ENCODE measurements around the gene GDE1. TPM values are rescaled to one million over a fixed set of nuclear protein-coding genes. Genes with fewer than 3 reads are reported as not detected.
A peak's percentile ranks its signal among the peaks of the same experiment; 100 is the strongest.

GDE1 gene
- total and polyA plus RNA-seq, 9 donors, result 39.4 to 56.0 (median 50.1) TPM

DNA sequence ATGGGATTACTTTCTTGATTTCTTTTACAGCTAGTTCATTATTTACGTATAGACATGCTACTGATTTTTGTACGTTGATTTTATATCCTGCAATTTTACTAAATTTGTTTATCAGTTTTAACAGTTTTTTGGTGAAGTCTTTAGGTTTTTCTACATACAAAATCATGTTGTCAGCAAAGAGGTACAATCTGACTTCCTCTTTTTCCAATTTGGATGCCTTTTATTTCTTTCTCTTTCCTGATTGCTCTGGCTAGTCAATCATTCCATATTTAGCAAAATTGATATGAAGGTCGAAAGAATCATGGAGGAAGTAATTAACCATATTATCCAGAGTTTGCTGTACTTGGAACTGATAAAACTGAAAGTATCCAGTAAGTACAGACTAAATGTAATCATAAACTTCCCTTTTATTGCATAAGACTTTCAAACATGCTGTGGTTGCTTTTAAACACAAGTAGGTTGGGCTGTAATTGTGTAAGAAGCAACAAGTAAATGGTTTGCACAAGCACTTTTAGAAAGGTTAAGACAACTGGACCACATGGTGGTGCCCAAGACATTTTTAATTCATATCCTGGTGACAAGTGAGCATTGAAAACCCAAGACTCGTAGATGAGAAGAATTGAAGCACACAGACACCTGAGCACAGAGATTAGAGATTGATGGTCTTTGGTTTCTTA is 8.4 kb downstream of the GDE1 start:
- Histone ChIP-seq H3K4me1 (ENCODE audit: control insufficient read depth, insufficient read depth, low read length) (no peaks in the 10 kb centered on the region), H3K27ac (ENCODE audit: low read length) (no peak overlapping the region), H3K27me3 (ENCODE audit: control insufficient read depth, insufficient read depth, low read length) (no peaks in the 10 kb centered on the region), H3K4me3 (ENCODE audit: low read length) (no peak overlapping the region), H3K9me3 (replicated peaks; ENCODE audit: control insufficient read depth, low read depth, low read length) (no peaks in the 10 kb centered on the region), H3K36me3 (ENCODE audit: control insufficient read depth, insufficient read depth, low read length) (peaks cover 3% of the 10 kb centered on the region)
- peak; percentile 57 for DNase-seq
- no CpG with 5 or more reads among the region's 4 CpGs for WGBS (ENCODE audit: insufficient coverage)

DNA sequence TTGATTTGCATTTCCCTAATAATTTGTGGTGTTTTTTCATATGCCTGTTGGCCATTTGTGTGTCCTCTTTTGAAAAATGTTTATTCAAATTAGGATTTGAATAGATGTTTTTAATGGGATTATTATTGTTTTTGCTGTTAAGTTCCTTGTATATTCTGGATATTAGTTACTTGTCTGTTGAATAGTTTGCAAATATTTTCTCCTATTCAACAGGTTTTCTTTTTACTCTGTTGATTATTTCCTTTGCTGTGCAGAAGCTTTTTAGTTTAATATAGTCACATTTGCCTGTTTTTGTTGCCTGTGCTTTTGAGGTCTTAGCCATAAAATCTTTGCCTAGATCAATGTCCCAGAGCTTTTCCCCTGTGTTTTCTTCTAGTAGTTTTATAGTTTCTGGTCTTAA is 9.6 kb downstream of the GDE1 start:
- H3K9me3 ChIP-seq (replicated peaks; ENCODE audit: control insufficient read depth, low read depth, low read length), result no peaks in the 10 kb centered on the region
- no peaks in the 10 kb centered on the region for H3K27me3 ChIP-seq (ENCODE audit: control insufficient read depth, insufficient read depth, low read length)
- no peak overlapping the region for H3K27ac ChIP-seq (ENCODE audit: low read length)
- DNase-seq, result no peak
- H3K4me3 ChIP-seq (ENCODE audit: low read length), result no peak overlapping the region
- H3K36me3 ChIP-seq (ENCODE audit: control insufficient read depth, insufficient read depth, low read length), result peaks cover 7% of the 10 kb centered on the region
- no peaks in the 10 kb centered on the region for H3K4me1 ChIP-seq (ENCODE audit: control insufficient read depth, insufficient read depth, low read length)

DNA sequence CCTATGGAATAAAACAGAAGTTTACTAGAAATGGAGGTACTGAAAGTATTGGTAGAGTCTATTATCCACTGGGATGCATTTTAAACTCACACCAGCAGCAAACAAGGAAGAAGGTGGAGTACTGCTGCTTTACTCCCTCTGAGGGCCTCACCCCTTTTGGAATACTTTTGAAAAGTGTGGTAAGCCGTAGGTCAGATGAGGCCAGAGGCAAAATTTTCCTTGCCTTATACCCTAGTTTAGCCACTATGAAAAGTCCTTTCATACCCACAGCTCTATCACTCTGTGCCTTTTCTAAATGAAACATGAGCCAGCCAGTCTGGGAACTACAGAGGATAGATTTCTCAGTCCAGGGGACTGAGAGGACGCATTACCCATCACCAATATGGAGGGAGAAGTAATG is 14.0 kb downstream of the GDE1 start:
- no CpG with 5 or more reads among the region's 2 CpGs for WGBS (ENCODE audit: insufficient coverage)
- Histone ChIP-seq H3K36me3 (ENCODE audit: control insufficient read depth, insufficient read depth, low read length) (peaks cover 28% of the 10 kb centered on the region), H3K27ac (ENCODE audit: low read length) (no peak overlapping the region), H3K4me1 (ENCODE audit: control insufficient read depth, insufficient read depth, low read length) (no peaks in the 10 kb centered on the region), H3K9me3 (replicated peaks; ENCODE audit: control insufficient read depth, low read depth, low read length) (no peaks in the 10 kb centered on the region), H3K4me3 (ENCODE audit: low read length) (no peak overlapping the region), H3K27me3 (ENCODE audit: control insufficient read depth, insufficient read depth, low read length) (no peaks in the 10 kb centered on the region)
- no peak for DNase-seq

DNA sequence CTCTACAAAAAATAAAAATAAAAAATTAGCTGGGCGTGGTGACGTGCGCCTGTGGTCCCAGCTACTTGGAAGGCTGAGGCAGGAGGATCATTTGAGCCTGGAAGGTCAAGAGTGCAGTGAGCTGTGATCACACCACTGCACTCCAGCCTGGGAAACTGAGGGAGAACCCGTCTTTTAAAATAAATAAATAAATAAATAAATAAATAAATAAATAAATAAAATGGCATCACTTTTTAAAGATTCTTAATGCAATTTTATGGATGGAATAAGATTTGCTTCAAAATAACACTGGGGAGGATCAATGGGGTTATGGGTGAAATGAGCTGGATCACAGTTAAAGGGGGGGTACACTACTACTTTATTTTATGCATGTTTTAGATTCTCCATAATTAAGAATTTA is 14.9 kb downstream of the GDE1 start:
- Histone ChIP-seq H3K4me1 (ENCODE audit: control insufficient read depth, insufficient read depth, low read length) (no peaks in the 10 kb centered on the region), H3K27ac (ENCODE audit: low read length) (no peak overlapping the region), H3K4me3 (ENCODE audit: low read length) (no peak overlapping the region), H3K36me3 (ENCODE audit: control insufficient read depth, insufficient read depth, low read length) (peaks cover 29% of the 10 kb centered on the region), H3K9me3 (replicated peaks; ENCODE audit: control insufficient read depth, low read depth, low read length) (no peaks in the 10 kb centered on the region), H3K27me3 (ENCODE audit: control insufficient read depth, insufficient read depth, low read length) (no peaks in the 10 kb centered on the region)
- no CpG with 5 or more reads among the region's 4 CpGs for WGBS (ENCODE audit: insufficient coverage)
- no peak for DNase-seq

DNA sequence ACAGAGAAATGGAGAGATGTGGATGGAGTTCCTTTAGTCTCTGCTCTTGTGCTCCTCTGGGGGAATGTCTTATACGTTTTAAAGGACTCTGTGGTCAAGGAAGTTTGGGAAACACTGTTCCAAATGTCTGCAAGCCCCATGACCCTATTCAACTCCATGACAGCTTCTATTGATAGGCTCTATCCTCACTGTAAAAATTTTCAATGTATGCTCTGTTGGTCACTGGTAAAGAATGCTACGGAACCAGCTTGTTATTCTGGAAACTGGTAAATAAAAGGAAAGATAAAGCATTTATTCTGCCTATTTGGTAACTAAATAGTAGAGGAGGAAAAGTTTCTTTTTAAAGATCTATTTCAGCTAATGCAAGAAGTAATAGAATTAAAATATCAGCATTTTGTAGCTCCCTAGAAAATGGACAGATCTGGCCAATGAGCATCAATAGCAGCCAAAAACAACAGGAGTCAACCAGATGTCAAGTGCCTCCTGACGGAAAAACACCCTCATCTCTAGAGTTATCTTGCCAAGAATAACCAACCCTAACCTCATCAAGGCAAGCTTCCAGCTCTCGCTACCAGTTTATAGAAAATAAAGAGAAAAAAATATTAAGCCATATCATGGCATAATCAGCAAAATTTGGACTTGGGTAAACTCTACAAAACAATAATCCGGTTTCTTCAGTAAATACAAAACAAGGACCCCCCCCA is 16.1 kb downstream of the GDE1 start:
- H3K27me3 ChIP-seq (ENCODE audit: control insufficient read depth, insufficient read depth, low read length), result no peaks in the 10 kb centered on the region
- H3K4me3 ChIP-seq (ENCODE audit: low read length), result no peak overlapping the region
- no peak overlapping the region for H3K27ac ChIP-seq (ENCODE audit: low read length)
- H3K4me1 ChIP-seq (ENCODE audit: control insufficient read depth, insufficient read depth, low read length), result no peaks in the 10 kb centered on the region
- no peak for DNase-seq
- WGBS (ENCODE audit: insufficient coverage), result no CpG with 5 or more reads among the region's 5 CpGs
- H3K36me3 ChIP-seq (ENCODE audit: control insufficient read depth, insufficient read depth, low read length), result peaks cover 33% of the 10 kb centered on the region
- no peaks in the 10 kb centered on the region for H3K9me3 ChIP-seq (replicated peaks; ENCODE audit: control insufficient read depth, low read depth, low read length)

DNA sequence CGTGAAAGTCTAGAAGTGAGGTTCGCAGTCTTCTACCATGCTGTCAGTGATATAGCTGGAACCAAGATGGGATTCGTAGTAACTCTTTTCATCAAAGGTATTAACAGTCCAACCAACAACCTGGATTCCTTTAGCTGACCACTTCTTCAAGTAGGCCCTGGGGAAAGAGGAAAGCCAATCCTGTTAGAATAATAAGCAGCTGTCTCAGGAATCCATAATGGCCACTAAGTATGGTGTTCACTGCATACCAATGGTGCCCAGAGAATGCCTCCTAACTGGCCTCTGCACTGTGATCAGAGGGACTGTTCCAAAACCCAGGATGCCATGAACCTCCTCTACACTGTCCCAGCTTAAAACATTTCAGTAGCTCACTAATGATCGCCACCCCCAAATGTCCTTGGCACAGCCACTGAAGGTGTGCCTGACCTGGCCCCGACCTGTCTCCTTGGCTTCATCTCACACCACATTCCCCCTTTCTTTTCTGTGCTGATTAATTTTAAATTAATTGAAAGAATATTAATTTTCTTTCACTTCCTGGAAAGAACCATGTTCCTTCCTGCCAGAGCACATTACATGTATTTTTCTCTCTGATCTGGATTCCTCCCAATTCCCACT is 18.3 kb downstream of the GDE1 start:
- no peaks in the 10 kb centered on the region for H3K4me1 ChIP-seq (ENCODE audit: control insufficient read depth, insufficient read depth, low read length)
- 80% methylated on average over 2 of the region's 5 CpGs for WGBS (ENCODE audit: insufficient coverage)
- H3K27ac ChIP-seq (ENCODE audit: low read length), result no peak overlapping the region
- no peak for DNase-seq
- H3K27me3 ChIP-seq (ENCODE audit: control insufficient read depth, insufficient read depth, low read length), result no peaks in the 10 kb centered on the region
- H3K36me3 ChIP-seq (ENCODE audit: control insufficient read depth, insufficient read depth, low read length), result peaks cover 35% of the 10 kb centered on the region
- no peaks in the 10 kb centered on the region for H3K9me3 ChIP-seq (replicated peaks; ENCODE audit: control insufficient read depth, low read depth, low read length)
- H3K4me3 ChIP-seq (ENCODE audit: low read length), result no peak overlapping the region

DNA sequence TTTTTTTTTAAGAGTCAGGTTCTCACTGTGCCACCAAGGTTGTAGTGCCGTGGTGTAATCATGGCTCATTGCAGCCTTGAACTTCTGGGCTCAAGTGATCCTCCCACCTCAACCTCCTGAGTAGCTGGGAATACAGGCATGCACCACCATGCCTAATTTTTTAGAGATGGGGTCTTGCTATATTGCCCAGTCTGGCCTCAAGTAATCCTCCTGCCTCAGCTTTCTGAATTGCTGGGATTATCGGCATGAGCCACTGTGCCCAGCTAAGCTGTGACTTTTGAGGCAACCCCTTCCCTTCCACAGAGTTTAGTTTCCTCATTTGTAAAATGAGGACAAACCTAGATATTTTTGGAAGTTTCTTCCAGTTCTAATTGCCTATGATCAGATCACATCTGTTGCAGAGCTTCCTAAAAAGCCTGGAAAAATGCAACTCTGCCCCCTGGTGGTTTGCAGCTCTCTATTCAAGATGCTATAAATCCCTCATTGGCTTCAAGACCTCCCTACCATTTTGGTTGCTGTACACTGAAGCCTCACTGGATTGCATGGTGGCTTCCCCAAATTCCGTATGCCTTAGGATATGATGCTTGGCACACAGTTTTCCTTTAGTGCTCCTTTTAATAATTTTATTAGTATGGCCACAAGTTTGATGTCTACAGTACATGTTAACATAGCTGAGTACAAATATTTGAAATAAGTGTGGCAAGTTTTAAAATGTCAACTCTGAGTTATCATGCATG is 19.3 kb downstream of the GDE1 start:
- H3K4me3 ChIP-seq (ENCODE audit: low read length), result no peak overlapping the region
- H3K27ac ChIP-seq (ENCODE audit: low read length), result no peak overlapping the region
- no peaks in the 10 kb centered on the region for H3K4me1 ChIP-seq (ENCODE audit: control insufficient read depth, insufficient read depth, low read length)
- no peaks in the 10 kb centered on the region for H3K9me3 ChIP-seq (replicated peaks; ENCODE audit: control insufficient read depth, low read depth, low read length)
- peaks cover 31% of the 10 kb centered on the region for H3K36me3 ChIP-seq (ENCODE audit: control insufficient read depth, insufficient read depth, low read length)
- peak; percentile 84 for DNase-seq
- WGBS (ENCODE audit: insufficient coverage), result 80% methylated on average over 1 of the region's 3 CpGs
- H3K27me3 ChIP-seq (ENCODE audit: control insufficient read depth, insufficient read depth, low read length), result no peaks in the 10 kb centered on the region

DNA sequence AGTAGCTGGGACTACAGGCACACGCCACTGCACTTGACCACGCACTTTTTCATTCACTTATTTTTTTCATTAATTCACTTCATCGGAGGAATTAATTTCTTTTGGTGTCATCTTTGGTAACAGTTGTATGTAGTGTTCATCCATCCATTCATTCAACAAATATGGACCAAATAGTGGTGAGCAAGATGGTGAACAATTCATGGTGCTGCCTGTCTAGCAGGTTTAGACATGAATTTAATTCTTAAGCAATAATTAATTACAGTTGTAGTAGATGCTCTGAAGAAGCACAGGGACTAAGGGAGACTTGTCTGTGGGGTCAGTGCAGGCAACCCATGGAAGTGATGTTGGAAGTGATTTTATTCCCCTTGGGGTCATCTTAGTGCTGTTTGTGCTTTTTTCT is 22.4 kb downstream of the GDE1 start:
- Histone ChIP-seq H3K4me3 (ENCODE audit: low read length) (no peak overlapping the region), H3K9me3 (replicated peaks; ENCODE audit: control insufficient read depth, low read depth, low read length) (no peaks in the 10 kb centered on the region), H3K4me1 (ENCODE audit: control insufficient read depth, insufficient read depth, low read length) (no peaks in the 10 kb centered on the region), H3K27me3 (ENCODE audit: control insufficient read depth, insufficient read depth, low read length) (no peaks in the 10 kb centered on the region), H3K36me3 (ENCODE audit: control insufficient read depth, insufficient read depth, low read length) (peaks cover 22% of the 10 kb centered on the region), H3K27ac (ENCODE audit: low read length) (no peak overlapping the region)
- WGBS (ENCODE audit: insufficient coverage), result no CpG with 5 or more reads among the region's 3 CpGs
- no peak for DNase-seq

DNA sequence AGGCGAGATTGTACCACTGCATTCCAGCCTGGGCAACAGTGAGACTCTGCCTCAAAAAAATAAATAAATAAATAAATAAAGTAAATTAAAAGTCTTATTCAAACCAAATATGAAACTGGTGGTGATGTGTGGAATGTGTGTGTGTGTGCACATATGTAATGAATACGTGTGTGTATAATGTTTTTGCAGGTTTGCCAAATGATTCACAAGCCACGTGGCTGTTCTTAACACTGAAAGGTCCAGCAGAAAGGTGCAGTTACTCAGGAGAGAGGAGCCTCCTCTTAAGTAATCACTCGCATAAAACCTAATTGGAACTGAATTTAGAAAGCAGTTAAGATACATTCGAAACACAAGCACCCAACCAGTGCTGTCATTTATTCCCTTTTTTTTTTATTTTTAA is 22.9 kb downstream of the GDE1 start:
- Histone ChIP-seq H3K4me3 (ENCODE audit: low read length) (no peak overlapping the region), H3K36me3 (ENCODE audit: control insufficient read depth, insufficient read depth, low read length) (peaks cover 17% of the 10 kb centered on the region), H3K27me3 (ENCODE audit: control insufficient read depth, insufficient read depth, low read length) (no peaks in the 10 kb centered on the region), H3K27ac (ENCODE audit: low read length) (no peak overlapping the region), H3K9me3 (replicated peaks; ENCODE audit: control insufficient read depth, low read depth, low read length) (no peaks in the 10 kb centered on the region), H3K4me1 (ENCODE audit: control insufficient read depth, insufficient read depth, low read length) (no peaks in the 10 kb centered on the region)
- 57% methylated on average over 1 of the region's 5 CpGs for WGBS (ENCODE audit: insufficient coverage)
- DNase-seq, result no peak

DNA sequence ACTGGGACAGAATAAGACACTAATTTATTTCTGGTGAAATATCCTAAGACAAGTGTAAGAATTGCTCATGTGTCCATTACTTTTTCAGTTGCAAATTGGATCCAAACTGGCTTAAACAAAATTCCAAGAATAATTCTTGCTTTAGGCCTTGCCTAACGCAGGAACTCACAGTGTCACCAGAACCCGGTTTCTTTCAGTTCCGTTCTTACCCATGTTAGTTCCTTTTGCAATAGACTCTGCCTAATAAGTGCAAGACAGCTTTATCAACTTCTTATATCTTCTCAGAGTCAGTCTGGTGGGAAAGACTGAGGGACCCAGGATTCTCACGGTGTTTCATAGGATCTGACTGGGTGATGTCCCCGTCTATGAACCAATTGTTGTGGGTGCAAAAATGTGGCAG is 24.7 kb downstream of the GDE1 start:
- peaks cover 9% of the 10 kb centered on the region for H3K36me3 ChIP-seq (ENCODE audit: control insufficient read depth, insufficient read depth, low read length)
- 90% methylated on average over 3 of the region's 5 CpGs for WGBS (ENCODE audit: insufficient coverage)
- DNase-seq, result peak; percentile 31
- H3K9me3 ChIP-seq (replicated peaks; ENCODE audit: control insufficient read depth, low read depth, low read length), result no peaks in the 10 kb centered on the region
- H3K4me3 ChIP-seq (ENCODE audit: low read length), result no peak overlapping the region
- H3K27me3 ChIP-seq (ENCODE audit: control insufficient read depth, insufficient read depth, low read length), result no peaks in the 10 kb centered on the region
- H3K27ac ChIP-seq (ENCODE audit: low read length), result no peak overlapping the region
- H3K4me1 ChIP-seq (ENCODE audit: control insufficient read depth, insufficient read depth, low read length), result no peaks in the 10 kb centered on the region
